GM12878 (cell line): ENCODE results near the gene PLXNB3. TPM values are rescaled to one million over a fixed set of nuclear protein-coding genes. Genes with fewer than 3 reads are reported as not detected.

ENCODE experiments used
- CREM ChIP-seq: IDR thresholded peaks from 2 replicates; pipeline ENCODE4 v1.6.1; 2014; ENCODE audit warnings: antibody characterized with exemption, low read depth
- DPF2 ChIP-seq: fragments of 450-650 bp; IDR thresholded peaks from 2 replicates; pipeline ENCODE4 v1.6.1; 2017; ENCODE audit warnings: mild to moderate bottlenecking
- EP300 ChIP-seq, 2 experiments: fragments of 150-350 bp in 1 of 2; IDR thresholded peaks; 2 replicates each; pipeline ENCODE4 v1.6.1; 2011 to 2012; ENCODE audit warnings: low read depth in 2 of 2, low read length in 2 of 2, borderline replicate concordance in 1 of 2, improper control_type of control experiment in 1 of 2, inconsistent platforms in 1 of 2; ENCODE audit not compliant: control insufficient read depth in 1 of 2
- GATAD2B ChIP-seq: fragments of 450-650 bp; conservative IDR thresholded peaks from 2 replicates; pipeline ENCODE4 v1.6.1; 2017; ENCODE audit warnings: low read depth, mild to moderate bottlenecking, moderate library complexity
- IKZF2 ChIP-seq, 2 experiments: fragments of 450-650 bp; IDR thresholded peaks; 2 replicates each; pipeline ENCODE4 v1.6.1; 2017; ENCODE audit warnings: mild to moderate bottlenecking in 2 of 2, moderate library complexity in 2 of 2
- KDM1A ChIP-seq: fragments of 200-600 bp; sonication (generic); IDR thresholded peaks from 2 replicates; pipeline ENCODE4 v1.6.1; 2016; ENCODE audit warnings: borderline replicate concordance
- LARP7 ChIP-seq: fragments of 450-650 bp; IDR thresholded peaks from 2 replicates; pipeline ENCODE4 v1.6.1; 2017; ENCODE audit warnings: mild to moderate bottlenecking
- MEF2A ChIP-seq: IDR thresholded peaks from 2 replicates; pipeline ENCODE4 v1.6.1; 2011; ENCODE audit warnings: low read depth, mild to moderate bottlenecking, low read length, moderate library complexity; ENCODE audit not compliant: insufficient read depth
- NFIC ChIP-seq: IDR thresholded peaks from 2 replicates; pipeline ENCODE4 v1.6.1; 2012; ENCODE audit warnings: low read depth, mild to moderate bottlenecking, inconsistent platforms, low read length, moderate library complexity
- NFYB ChIP-seq: IDR thresholded peaks from 2 replicates; pipeline ENCODE4 v1.6.1; 2011; ENCODE audit warnings: low read depth, mild to moderate bottlenecking, low read length, improper control_type of control experiment, moderate library complexity; ENCODE audit not compliant: insufficient read depth
- NR2C1 ChIP-seq: fragments of 450-650 bp; IDR thresholded peaks from 2 replicates; pipeline ENCODE4 v1.6.1; 2017; ENCODE audit warnings: antibody characterized with exemption, mild to moderate bottlenecking, moderate library complexity
- RBBP5 ChIP-seq: fragments of 200-600 bp; sonication (generic); conservative IDR thresholded peaks from 2 replicates; pipeline ENCODE4 v1.6.1; 2016
- RUNX3 ChIP-seq: IDR thresholded peaks from 2 replicates; pipeline ENCODE4 v1.6.1; 2012; ENCODE audit warnings: low read length, inconsistent platforms
- SUPT20H ChIP-seq: IDR thresholded peaks from 2 replicates; pipeline ENCODE4 v1.6.1; 2011; ENCODE audit warnings: low read depth, mild to moderate bottlenecking, low read length, moderate library complexity, borderline replicate concordance; ENCODE audit not compliant: control insufficient read depth
- SUZ12 ChIP-seq: fragments of 200-600 bp; sonication (generic); IDR thresholded peaks from one replicate; pipeline ENCODE4 v1.6.1; 2018; ENCODE audit warnings: antibody characterized with exemption, mild to moderate bottlenecking; ENCODE audit not compliant: unreplicated experiment
- YBX1 ChIP-seq: fragments of 450-650 bp; IDR thresholded peaks from 2 replicates; pipeline ENCODE4 v1.6.1; 2016; ENCODE audit warnings: antibody characterized with exemption
- ZNF622 ChIP-seq: fragments of 450-650 bp; IDR thresholded peaks from 2 replicates; pipeline ENCODE4 v1.6.1; 2017; ENCODE audit warnings: mild to moderate bottlenecking, inconsistent platforms
- polyA plus RNA-seq, 11 experiments: library from polyadenylated mRNA; depleted of rRNA in 4 of 11; unstranded in 6 of 11; stranded (reverse) in 5 of 11; fragments of >200 nt; fragmentation: Nextera tagmentation in 4 of 11; fragmentation: Illumina TruSeq in 1 of 11; extraction: Ambion mirVana in 4 of 11; extraction: Trizol in 1 of 11; gene quantifications; 1 replicate in 1 of 11; 2 replicates in 10 of 11; pipeline versions ENCODE4 v1.2.1 to v1.2.3, GENCODE V29; 2011 to 2016; ENCODE audit warnings: inconsistent platforms in 2 of 11, missing spikeins in 2 of 11, low read depth in 1 of 11
- total RNA-seq, 4 experiments: library from RNA; depleted of rRNA in 3 of 4; stranded (reverse); fragments of >200 nt in 3 of 4; fragmentation: Illumina TruSeq in 1 of 4; extraction: Trizol in 1 of 4; gene quantifications; 2 replicates each; pipeline versions ENCODE4 v1.2.1 to v1.2.3, GENCODE V29; 2013 to 2021
- TF ChIP-seq, protein P1 (sequence below): IDR thresholded peaks from 2 replicates; pipeline ENCODE4 v1.6.1; 2012; ENCODE audit warnings: mild to moderate bottlenecking, low read depth, low read length
- TF ChIP-seq, protein P2 (sequence below): IDR thresholded peaks from 2 replicates; pipeline ENCODE4 v1.6.1; 2011; ENCODE audit warnings: borderline replicate concordance, low read depth, mild to moderate bottlenecking, moderate library complexity, low read length; ENCODE audit not compliant: insufficient read depth, poor library complexity, severe bottlenecking
- TF ChIP-seq, protein P3 (sequence below): fragments of 150-350 bp; IDR thresholded peaks from 2 replicates; pipeline ENCODE4 v1.6.1; 2016; ENCODE audit warnings: low read depth, low read length

The PLXNB3 gene
- total and polyA plus RNA-seq, 10 of the 15 experiments (the other 5 are each of a cell fraction or from before 2014, with no cell fraction given): 0.06 to 0.68 (median 0.19) TPM; not detected in 4

DNA sequence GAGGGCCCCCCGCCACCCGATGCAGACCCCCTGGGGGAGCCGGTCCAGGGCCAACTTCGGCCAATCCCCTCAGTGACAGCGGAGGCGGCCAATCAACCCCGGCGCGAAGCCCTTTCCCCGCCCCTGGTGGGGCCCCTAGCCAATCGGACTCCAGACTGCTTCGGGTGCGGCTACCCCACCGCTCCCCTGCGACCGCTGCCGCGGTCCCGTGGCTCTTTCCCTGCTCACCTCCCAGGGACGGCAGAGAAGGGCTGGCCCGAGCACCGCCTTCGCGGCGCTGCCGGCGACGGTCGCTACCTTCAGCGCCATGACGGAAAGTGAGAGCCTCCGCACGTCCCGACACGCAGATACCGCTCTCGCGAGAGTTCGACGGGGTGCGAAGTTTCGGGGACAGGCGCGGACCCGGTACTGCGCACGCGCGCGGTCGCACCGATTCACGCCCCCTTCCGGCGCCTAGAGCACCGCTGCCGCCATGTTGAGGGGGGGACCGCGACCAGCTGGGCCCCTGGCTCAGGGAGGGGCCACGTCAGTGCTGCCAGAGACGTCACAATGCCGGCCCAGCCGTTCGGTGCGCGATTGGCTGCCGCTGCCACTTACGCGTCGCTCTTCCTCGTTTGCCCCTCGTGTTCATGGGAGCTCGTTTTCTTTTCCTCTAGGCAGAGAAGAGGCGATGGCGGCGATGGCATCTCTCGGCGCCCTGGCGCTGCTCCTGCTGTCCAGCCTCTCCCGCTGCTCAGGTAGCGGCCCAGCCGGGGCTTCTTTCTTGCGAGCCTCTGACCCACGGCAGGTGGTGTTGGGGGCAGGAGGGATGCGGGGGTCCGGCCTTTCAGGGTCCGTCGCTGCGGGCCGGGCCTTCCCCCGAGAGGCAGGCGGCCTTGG is 30.2 kb downstream of the PLXNB3 start, which contains the start of the genes IDH3G and SSR4 (continued):
- TF ChIP-seq, protein P1, sequence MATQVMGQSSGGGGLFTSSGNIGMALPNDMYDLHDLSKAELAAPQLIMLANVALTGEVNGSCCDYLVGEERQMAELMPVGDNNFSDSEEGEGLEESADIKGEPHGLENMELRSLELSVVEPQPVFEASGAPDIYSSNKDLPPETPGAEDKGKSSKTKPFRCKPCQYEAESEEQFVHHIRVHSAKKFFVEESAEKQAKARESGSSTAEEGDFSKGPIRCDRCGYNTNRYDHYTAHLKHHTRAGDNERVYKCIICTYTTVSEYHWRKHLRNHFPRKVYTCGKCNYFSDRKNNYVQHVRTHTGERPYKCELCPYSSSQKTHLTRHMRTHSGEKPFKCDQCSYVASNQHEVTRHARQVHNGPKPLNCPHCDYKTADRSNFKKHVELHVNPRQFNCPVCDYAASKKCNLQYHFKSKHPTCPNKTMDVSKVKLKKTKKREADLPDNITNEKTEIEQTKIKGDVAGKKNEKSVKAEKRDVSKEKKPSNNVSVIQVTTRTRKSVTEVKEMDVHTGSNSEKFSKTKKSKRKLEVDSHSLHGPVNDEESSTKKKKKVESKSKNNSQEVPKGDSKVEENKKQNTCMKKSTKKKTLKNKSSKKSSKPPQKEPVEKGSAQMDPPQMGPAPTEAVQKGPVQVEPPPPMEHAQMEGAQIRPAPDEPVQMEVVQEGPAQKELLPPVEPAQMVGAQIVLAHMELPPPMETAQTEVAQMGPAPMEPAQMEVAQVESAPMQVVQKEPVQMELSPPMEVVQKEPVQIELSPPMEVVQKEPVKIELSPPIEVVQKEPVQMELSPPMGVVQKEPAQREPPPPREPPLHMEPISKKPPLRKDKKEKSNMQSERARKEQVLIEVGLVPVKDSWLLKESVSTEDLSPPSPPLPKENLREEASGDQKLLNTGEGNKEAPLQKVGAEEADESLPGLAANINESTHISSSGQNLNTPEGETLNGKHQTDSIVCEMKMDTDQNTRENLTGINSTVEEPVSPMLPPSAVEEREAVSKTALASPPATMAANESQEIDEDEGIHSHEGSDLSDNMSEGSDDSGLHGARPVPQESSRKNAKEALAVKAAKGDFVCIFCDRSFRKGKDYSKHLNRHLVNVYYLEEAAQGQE: no peak
- no peak for TF ChIP-seq RBBP5
- TF ChIP-seq CREM: peak; percentile 87
- 0 out of 2 replicates have a peak, but pooled peaks have one; percentile 4 for TF ChIP-seq RUNX3
- no peak for TF ChIP-seq NFIC
- TF ChIP-seq, protein P2, sequence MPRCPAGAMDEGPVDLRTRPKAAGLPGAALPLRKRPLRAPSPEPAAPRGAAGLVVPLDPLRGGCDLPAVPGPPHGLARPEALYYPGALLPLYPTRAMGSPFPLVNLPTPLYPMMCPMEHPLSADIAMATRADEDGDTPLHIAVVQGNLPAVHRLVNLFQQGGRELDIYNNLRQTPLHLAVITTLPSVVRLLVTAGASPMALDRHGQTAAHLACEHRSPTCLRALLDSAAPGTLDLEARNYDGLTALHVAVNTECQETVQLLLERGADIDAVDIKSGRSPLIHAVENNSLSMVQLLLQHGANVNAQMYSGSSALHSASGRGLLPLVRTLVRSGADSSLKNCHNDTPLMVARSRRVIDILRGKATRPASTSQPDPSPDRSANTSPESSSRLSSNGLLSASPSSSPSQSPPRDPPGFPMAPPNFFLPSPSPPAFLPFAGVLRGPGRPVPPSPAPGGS: no peak
- no peak for TF ChIP-seq SUPT20H
- no peak for TF ChIP-seq NR2C1
- TF ChIP-seq SUZ12: no peak
- TF ChIP-seq KDM1A: no peak
- no peak for TF ChIP-seq EP300 (IDR thresholded peaks at IDR 0.05; ENCODE audit: borderline replicate concordance in 1 of 2, control insufficient read depth in 1 of 2, low read depth in 2 of 2, low read length in 2 of 2)
- TF ChIP-seq, protein P3, sequence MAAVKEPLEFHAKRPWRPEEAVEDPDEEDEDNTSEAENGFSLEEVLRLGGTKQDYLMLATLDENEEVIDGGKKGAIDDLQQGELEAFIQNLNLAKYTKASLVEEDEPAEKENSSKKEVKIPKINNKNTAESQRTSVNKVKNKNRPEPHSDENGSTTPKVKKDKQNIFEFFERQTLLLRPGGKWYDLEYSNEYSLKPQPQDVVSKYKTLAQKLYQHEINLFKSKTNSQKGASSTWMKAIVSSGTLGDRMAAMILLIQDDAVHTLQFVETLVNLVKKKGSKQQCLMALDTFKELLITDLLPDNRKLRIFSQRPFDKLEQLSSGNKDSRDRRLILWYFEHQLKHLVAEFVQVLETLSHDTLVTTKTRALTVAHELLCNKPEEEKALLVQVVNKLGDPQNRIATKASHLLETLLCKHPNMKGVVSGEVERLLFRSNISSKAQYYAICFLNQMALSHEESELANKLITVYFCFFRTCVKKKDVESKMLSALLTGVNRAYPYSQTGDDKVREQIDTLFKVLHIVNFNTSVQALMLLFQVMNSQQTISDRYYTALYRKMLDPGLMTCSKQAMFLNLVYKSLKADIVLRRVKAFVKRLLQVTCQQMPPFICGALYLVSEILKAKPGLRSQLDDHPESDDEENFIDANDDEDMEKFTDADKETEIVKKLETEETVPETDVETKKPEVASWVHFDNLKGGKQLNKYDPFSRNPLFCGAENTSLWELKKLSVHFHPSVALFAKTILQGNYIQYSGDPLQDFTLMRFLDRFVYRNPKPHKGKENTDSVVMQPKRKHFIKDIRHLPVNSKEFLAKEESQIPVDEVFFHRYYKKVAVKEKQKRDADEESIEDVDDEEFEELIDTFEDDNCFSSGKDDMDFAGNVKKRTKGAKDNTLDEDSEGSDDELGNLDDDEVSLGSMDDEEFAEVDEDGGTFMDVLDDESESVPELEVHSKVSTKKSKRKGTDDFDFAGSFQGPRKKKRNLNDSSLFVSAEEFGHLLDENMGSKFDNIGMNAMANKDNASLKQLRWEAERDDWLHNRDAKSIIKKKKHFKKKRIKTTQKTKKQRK: no peak
- no peak; the same call in 1 of the 2 replicates for TF ChIP-seq LARP7
- no peak for TF ChIP-seq MEF2A
- peak; percentile 85 for TF ChIP-seq NFYB
- TF ChIP-seq ZNF622: no peak
- TF ChIP-seq IKZF2 (IDR thresholded peaks at IDR 0.05): no peak
- no peak for TF ChIP-seq GATAD2B
- 0 out of 2 replicates have a peak, but pooled peaks have one; percentile 43 for TF ChIP-seq DPF2
- no peak for TF ChIP-seq YBX1
